Measurements from ENCODE around the gene MDFIC. TPM values are rescaled to one million over a fixed set of nuclear protein-coding genes. Genes with fewer than 3 reads are reported as not detected.

Gene MDFIC
- total RNA-seq, 4 donors from 2014 or later: 50.3 to 89.5 (median 58.1) TPM

GRCh38 chr7:114941692-114942091 is 19.8 kb downstream of the MDFIC start:
- WGBS, 2 donors: 97 to 98% methylated on average over 5 of the region's 5 CpGs
- Histone ChIP-seq H3K4me3 (replicated peaks in 1 of 3) (no peak overlapping the region), H3K36me3 (no peaks in the 10 kb centered on the region), H3K27ac (no peak overlapping the region), H3K27me3 (no peaks in the 10 kb centered on the region), H3K4me1 (peaks cover 23 to 25% of the 10 kb centered on the region in 2 donors), H3K9me3 (no peaks in the 10 kb centered on the region)
- intact Hi-C loops (cut with DNase I): no loop called here
- DNase-seq: no peak
- no peak for TF ChIP-seq CTCF (IDR thresholded peaks at IDR 0.05)
- no peak for TF ChIP-seq POLR2A (IDR thresholded peaks at IDR 0.05)

GRCh38 chr7:114942446-114943175 is 20.7 kb downstream of the MDFIC start:
- no peaks in the 10 kb centered on the region for H3K27me3 ChIP-seq
- H3K36me3 ChIP-seq: no peaks in the 10 kb centered on the region
- WGBS, 2 donors: 84% methylated on average over 9 of the region's 9 CpGs
- DNase-seq: no peak
- no peak for TF ChIP-seq CTCF (IDR thresholded peaks at IDR 0.05)
- TF ChIP-seq POLR2A (IDR thresholded peaks at IDR 0.05): no peak
- H3K4me3 ChIP-seq (replicated peaks in 1 of 3): no peak overlapping the region
- H3K4me1 ChIP-seq: peaks cover 23 to 25% of the 10 kb centered on the region in 2 donors
- no peaks in the 10 kb centered on the region for H3K9me3 ChIP-seq
- intact Hi-C loops (cut with DNase I): no loop called here
- no peak overlapping the region for H3K27ac ChIP-seq

DNA sequence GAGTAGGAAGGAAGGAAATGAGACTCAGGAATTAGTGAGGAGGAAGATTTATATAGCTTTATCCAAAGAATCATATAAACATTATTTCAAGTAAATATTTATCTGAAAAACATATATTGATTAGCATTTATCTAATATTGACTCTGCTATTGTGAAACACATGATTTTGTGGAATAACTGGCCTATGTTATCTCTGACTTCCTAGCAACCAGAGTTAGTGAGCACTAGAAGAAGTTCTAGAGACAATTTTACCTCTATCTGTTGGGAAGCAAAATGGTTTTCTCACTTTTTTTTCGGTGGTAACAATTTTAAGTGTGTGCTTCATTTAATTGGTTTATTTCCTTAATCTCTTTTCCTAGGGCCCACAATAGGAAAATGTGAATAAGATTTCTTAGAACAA is 21.6 kb downstream of the MDFIC start:
- Histone ChIP-seq H3K36me3 (no peaks in the 10 kb centered on the region), H3K27me3 (no peaks in the 10 kb centered on the region), H3K27ac (no peak overlapping the region), H3K4me1 (peaks cover 22 to 23% of the 10 kb centered on the region in 2 donors), H3K4me3 (replicated peaks in 1 of 3) (no peak overlapping the region), H3K9me3 (no peaks in the 10 kb centered on the region)
- WGBS, 2 donors: 86 to 87% methylated on average over 1 of the region's 1 CpG
- intact Hi-C loops (cut with DNase I): no loop called here
- TF ChIP-seq CTCF (IDR thresholded peaks at IDR 0.05) (no peak), POLR2A (IDR thresholded peaks at IDR 0.05) (no peak)
- no peak for DNase-seq

GRCh38 chr7:114943953-114944744 is 22.3 kb downstream of the MDFIC start:
- intact Hi-C loops (cut with DNase I): no loop called here
- Histone ChIP-seq H3K4me1 (peaks cover 18 to 22% of the 10 kb centered on the region in 2 donors), H3K9me3 (no peaks in the 10 kb centered on the region), H3K36me3 (no peaks in the 10 kb centered on the region), H3K27ac (peak overlapping the region in 1 of 3 donors; percentile 10), H3K27me3 (no peaks in the 10 kb centered on the region), H3K4me3 (replicated peaks in 1 of 3) (no peak overlapping the region)
- no peak for DNase-seq
- 76 to 81% methylated on average over 3 of the region's 3 CpGs for WGBS, 2 donors
- TF ChIP-seq CTCF (IDR thresholded peaks at IDR 0.05) (no peak), POLR2A (IDR thresholded peaks at IDR 0.05) (no peak)

Measured in thyroid gland (tissue), 4 donors.